Measurements from ENCODE around the gene KLK5. TPM values are rescaled to one million over a fixed set of nuclear protein-coding genes. Genes with fewer than 3 reads are reported as not detected.

The KLK5 gene
- total and polyA plus RNA-seq, 2 of the 13 experiments (the other 11 are each of a cell fraction or from before 2014, with no cell fraction given): not detected

DNA sequence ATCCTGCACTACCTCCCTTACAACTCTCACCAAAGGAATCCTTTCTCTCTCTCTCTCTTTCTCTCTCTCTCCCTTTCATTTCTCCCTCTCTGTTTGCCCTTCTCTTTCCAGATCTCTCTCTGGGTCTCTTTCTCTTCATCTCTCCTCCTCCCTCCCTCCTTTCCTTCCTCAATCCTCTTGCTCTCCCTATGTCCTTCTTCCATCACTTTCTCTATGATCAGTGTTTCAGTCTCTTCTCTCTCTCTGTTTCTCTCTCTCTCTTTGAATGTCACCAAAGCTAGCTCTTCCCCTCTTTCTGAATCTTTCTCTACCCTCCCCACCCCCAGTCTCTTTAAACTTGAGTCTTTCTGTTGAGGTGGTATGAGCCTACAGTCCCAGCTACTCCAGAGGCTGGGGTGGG is 21.8 kb downstream of the KLK5 start:
- H3K27ac ChIP-seq (ENCODE audit: extremely low read length, insufficient read depth, low read length): no peak overlapping the region
- no peak overlapping the region for H3K4me3 ChIP-seq (replicated peaks in 1 of 3; ENCODE audit: insufficient read depth in 1 of 3, low read depth in 2 of 3, low read length in 3 of 3)
- no peak overlapping the region for H3K9ac ChIP-seq (ENCODE audit: insufficient read depth, low read depth, low read length)
- ChIA-PET CTCF (ENCODE audit: low intra/inter-chr PET ratio, low total read pairs) (no interaction called here), POLR2A (no interaction called here)
- no peak for FAIRE-seq
- H2AFZ ChIP-seq (ENCODE audit: low read length): no peak overlapping the region
- no peak overlapping the region for H3K4me2 ChIP-seq (ENCODE audit: low read depth, low read length)
- BruUV-seq (replicated peaks): no TSS peak
- no peaks in the 10 kb centered on the region for H4K20me1 ChIP-seq (ENCODE audit: insufficient read depth, low read length)
- intact Hi-C loops (cut with micrococcal nuclease; ENCODE audit: unreplicated experiment): loop anchor here (10.0 kb wide), 2 partner anchors 84 to 174 kb away; partner anchors contain the start of genes CTU1 and KLK10
- H3K9me3 ChIP-seq (ENCODE audit: low read length): no peaks in the 10 kb centered on the region
- H3K79me2 ChIP-seq (ENCODE audit: insufficient read depth, low read length): no peaks in the 10 kb centered on the region
- no peaks in the 10 kb centered on the region for H3K4me1 ChIP-seq (ENCODE audit: insufficient read depth, low read length)
- no peak for ATAC-seq
- in situ Hi-C loops (cut with HindIII; ENCODE audit: extremely low pct_ligation_motif_present, low pct_unique_long_range_greater_than_20kb): loop anchor here (5.0 to 25.0 kb wide), 2 partner anchors 86 to 156 kb away; partner anchors contain the start of genes KLK10 and KLK14
- TF ChIP-seq TEAD3 (CRISPR knock-in tag; optimal IDR thresholded peaks at IDR 0.05; ENCODE audit: borderline replicate concordance) (no peak), CCAR2 (optimal IDR thresholded peaks at IDR 0.05; ENCODE audit: low read depth, low read length) (no peak), MXD4 (CRISPR knock-in tag; IDR thresholded peaks at IDR 0.05) (no peak), ZNF678 (CRISPR knock-in tag; IDR thresholded peaks at IDR 0.05) (no peak), MAFG (CRISPR knock-in tag; IDR thresholded peaks at IDR 0.05) (no peak), PHB2 (IDR thresholded peaks at IDR 0.05; ENCODE audit: partially characterized antibody) (no peak), ZBTB3 (CRISPR knock-in tag; IDR thresholded peaks at IDR 0.05; ENCODE audit: borderline replicate concordance, low read depth) (no peak), ZNF547 (CRISPR knock-in tag; IDR thresholded peaks at IDR 0.05) (no peak), JUNB (CRISPR knock-in tag; IDR thresholded peaks at IDR 0.05; ENCODE audit: borderline replicate concordance) (no peak), ZSCAN31 (CRISPR knock-in tag; IDR thresholded peaks at IDR 0.05; ENCODE audit: low read depth) (no peak), GATAD2A (CRISPR knock-in tag; IDR thresholded peaks at IDR 0.05) (no peak), NFIB (CRISPR knock-in tag; IDR thresholded peaks at IDR 0.05; ENCODE audit: borderline replicate concordance) (no peak), KMT2A (CRISPR knock-in tag; IDR thresholded peaks at IDR 0.05) (no peak), SNRNP70 (IDR thresholded peaks at IDR 0.05; ENCODE audit: low read depth, low read length) (no peak)
- TF ChIP-seq, protein P1, sequence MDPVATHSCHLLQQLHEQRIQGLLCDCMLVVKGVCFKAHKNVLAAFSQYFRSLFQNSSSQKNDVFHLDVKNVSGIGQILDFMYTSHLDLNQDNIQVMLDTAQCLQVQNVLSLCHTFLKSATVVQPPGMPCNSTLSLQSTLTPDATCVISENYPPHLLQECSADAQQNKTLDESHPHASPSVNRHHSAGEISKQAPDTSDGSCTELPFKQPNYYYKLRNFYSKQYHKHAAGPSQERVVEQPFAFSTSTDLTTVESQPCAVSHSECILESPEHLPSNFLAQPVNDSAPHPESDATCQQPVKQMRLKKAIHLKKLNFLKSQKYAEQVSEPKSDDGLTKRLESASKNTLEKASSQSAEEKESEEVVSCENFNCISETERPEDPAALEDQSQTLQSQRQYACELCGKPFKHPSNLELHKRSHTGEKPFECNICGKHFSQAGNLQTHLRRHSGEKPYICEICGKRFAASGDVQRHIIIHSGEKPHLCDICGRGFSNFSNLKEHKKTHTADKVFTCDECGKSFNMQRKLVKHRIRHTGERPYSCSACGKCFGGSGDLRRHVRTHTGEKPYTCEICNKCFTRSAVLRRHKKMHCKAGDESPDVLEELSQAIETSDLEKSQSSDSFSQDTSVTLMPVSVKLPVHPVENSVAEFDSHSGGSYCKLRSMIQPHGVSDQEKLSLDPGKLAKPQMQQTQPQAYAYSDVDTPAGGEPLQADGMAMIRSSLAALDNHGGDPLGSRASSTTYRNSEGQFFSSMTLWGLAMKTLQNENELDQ (CRISPR knock-in tag; IDR thresholded peaks at IDR 0.05; ENCODE audit: borderline replicate concordance): no peak
- TF ChIP-seq, protein P2, sequence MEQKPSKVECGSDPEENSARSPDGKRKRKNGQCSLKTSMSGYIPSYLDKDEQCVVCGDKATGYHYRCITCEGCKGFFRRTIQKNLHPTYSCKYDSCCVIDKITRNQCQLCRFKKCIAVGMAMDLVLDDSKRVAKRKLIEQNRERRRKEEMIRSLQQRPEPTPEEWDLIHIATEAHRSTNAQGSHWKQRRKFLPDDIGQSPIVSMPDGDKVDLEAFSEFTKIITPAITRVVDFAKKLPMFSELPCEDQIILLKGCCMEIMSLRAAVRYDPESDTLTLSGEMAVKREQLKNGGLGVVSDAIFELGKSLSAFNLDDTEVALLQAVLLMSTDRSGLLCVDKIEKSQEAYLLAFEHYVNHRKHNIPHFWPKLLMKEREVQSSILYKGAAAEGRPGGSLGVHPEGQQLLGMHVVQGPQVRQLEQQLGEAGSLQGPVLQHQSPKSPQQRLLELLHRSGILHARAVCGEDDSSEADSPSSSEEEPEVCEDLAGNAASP (CRISPR knock-in tag; IDR thresholded peaks at IDR 0.05; ENCODE audit: borderline replicate concordance): no peak
- TF ChIP-seq, protein P3, sequence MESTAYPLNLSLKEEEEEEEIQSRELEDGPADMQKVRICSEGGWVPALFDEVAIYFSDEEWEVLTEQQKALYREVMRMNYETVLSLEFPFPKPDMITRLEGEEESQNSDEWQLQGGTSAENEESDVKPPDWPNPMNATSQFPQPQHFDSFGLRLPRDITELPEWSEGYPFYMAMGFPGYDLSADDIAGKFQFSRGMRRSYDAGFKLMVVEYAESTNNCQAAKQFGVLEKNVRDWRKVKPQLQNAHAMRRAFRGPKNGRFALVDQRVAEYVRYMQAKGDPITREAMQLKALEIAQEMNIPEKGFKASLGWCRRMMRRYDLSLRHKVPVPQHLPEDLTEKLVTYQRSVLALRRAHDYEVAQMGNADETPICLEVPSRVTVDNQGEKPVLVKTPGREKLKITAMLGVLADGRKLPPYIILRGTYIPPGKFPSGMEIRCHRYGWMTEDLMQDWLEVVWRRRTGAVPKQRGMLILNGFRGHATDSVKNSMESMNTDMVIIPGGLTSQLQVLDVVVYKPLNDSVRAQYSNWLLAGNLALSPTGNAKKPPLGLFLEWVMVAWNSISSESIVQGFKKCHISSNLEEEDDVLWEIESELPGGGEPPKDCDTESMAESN (CRISPR knock-in tag; conservative IDR thresholded peaks at IDR 0.05): no peak
- no peaks in the 10 kb centered on the region for H3K36me3 ChIP-seq (replicated peaks in 1 of 2; ENCODE audit: control insufficient read depth in 1 of 2, insufficient read depth in 2 of 2, low read length in 2 of 2)
- H3K27me3 ChIP-seq (ENCODE audit: control insufficient read depth in 1 of 2, insufficient read depth in 2 of 2, low read length in 2 of 2): no peaks in the 10 kb centered on the region; a peak in 1 of 5 replicates
- no peak for DNase-seq (ENCODE audit: low spot score)
